H1 (cell line): ENCODE measurements around the gene SPATA31E1. TPM values are rescaled to one million over a fixed set of nuclear protein-coding genes. Genes with fewer than 3 reads are reported as not detected.
"Not testable (repeated sequence)": the region's sequence is repeated elsewhere in the genome, so short reads cannot be mapped to it uniquely, and the experiment has no call there.

Source experiments
- CTCF ChIA-PET: fragments of 300-600 bp; sonication (Branson Sonifier 250); formaldehyde crosslinking; loops from one replicate; lab custom pipeline; 2021; ENCODE audit not compliant: partially characterized antibody; lab: Charles Lee
- POLR2A ChIA-PET: fragments of 300-600 bp; sonication (Branson Sonifier 250); formaldehyde crosslinking; loops from one replicate; lab custom pipeline; 2021; ENCODE audit warnings: inconsistent platforms; ENCODE audit not compliant: partially characterized antibody; lab: Charles Lee
- DNase-seq, 2 experiments: peaks; one replicate each; pipeline versions ENCODE4 v3.0.0 to v3.0.0-alpha.2; 2010 to 2022; ENCODE audit warnings: low spot score in 2 of 2, low read depth in 1 of 2, mixed read lengths in 1 of 2
- FAIRE-seq: peaks from 2 replicates; lab custom pipeline; 2011; peaks lifted over from hg19 to GRCh38; lab: Jason Lieb, UNC
- H2AFZ ChIP-seq: 2 replicates; pipeline ENCODE4 v1.8.1; 2012; ENCODE audit warnings: low read length, inconsistent platforms
- H2AK5ac ChIP-seq: 2 replicates; pipeline ENCODE4 v1.6.1; 2013; ENCODE audit warnings: low read depth, low read length
- H2BK120ac ChIP-seq: replicated peaks from 2 replicates; pipeline ENCODE3; 2013; ENCODE audit warnings: low read depth, low read length, inconsistent platforms
- H2BK12ac ChIP-seq: 2 replicates; pipeline ENCODE4 v1.6.1; 2013; ENCODE audit warnings: low read depth, low read length
- H2BK15ac ChIP-seq: 2 replicates; pipeline ENCODE4 v1.6.1; 2013; ENCODE audit warnings: low read length
- H2BK20ac ChIP-seq: 2 replicates; pipeline ENCODE4 v1.6.1; 2013; ENCODE audit warnings: low read length
- H2BK5ac ChIP-seq: 2 replicates; pipeline ENCODE4 v1.6.1; 2013; ENCODE audit warnings: low read depth, low read length
- H3K14ac ChIP-seq: 2 replicates; pipeline ENCODE4 v1.6.1; 2013; ENCODE audit warnings: inconsistent platforms; ENCODE audit not compliant: insufficient read length
- H3K18ac ChIP-seq: 2 replicates; pipeline ENCODE4 v1.6.1; 2013; ENCODE audit warnings: low read length; ENCODE audit errors: extremely low read depth
- H3K23ac ChIP-seq: 2 replicates; pipeline ENCODE4 v1.6.1; 2013; ENCODE audit warnings: inconsistent platforms; ENCODE audit not compliant: insufficient read length
- H3K23me2 ChIP-seq: 2 replicates; pipeline ENCODE4 v1.6.1; 2013; ENCODE audit warnings: low read depth, low read length
- H3K27ac ChIP-seq: 2 replicates; pipeline ENCODE4 v1.6.1; 2011; ENCODE audit warnings: low read depth, low read length, inconsistent platforms
- H3K27me3 ChIP-seq, 4 experiments: replicated peaks in 1 of 4; 1 replicate in 1 of 4; 2 replicates in 3 of 4; pipeline versions ENCODE4 v1.6.1 to v1.8.1; 2011 to 2013; ENCODE audit warnings: low read length in 3 of 4, mild to moderate bottlenecking in 3 of 4, inconsistent platforms in 2 of 4, mixed read lengths in 2 of 4, moderate library complexity in 1 of 4; ENCODE audit not compliant: control insufficient read depth in 3 of 4, insufficient read depth in 3 of 4; ENCODE audit errors: extremely low read depth in 1 of 4
- H3K36me3 ChIP-seq, 4 experiments: 2 replicates each; pipeline versions ENCODE4 v1.6.1 to v1.8.1; 2011 to 2013; ENCODE audit warnings: mild to moderate bottlenecking in 4 of 4, low read length in 3 of 4, moderate library complexity in 2 of 4, control low read depth in 1 of 4, inconsistent platforms in 1 of 4; ENCODE audit not compliant: insufficient read depth in 4 of 4, control insufficient read depth in 2 of 4
- H3K4ac ChIP-seq: replicated peaks from 2 replicates; pipeline ENCODE3; 2013; ENCODE audit warnings: low read length, low read depth, mixed read lengths, inconsistent platforms; ENCODE audit not compliant: insufficient read length
- H3K4me1 ChIP-seq, 4 experiments: replicated peaks in 1 of 4; 1 replicate in 1 of 4; 2 replicates in 3 of 4; pipeline versions ENCODE4 v1.6.1 to v1.8.1; 2011 to 2013; ENCODE audit warnings: low read length in 3 of 4, inconsistent platforms in 2 of 4, mixed read lengths in 1 of 4; ENCODE audit not compliant: insufficient read depth in 4 of 4, control insufficient read depth in 3 of 4
- H3K4me2 ChIP-seq, 2 experiments: 2 replicates each; pipeline versions ENCODE4 v1.6.1 to v1.8.1; 2011 to 2013; ENCODE audit warnings: low read depth in 2 of 2, low read length in 2 of 2, control low read depth in 1 of 2, inconsistent platforms in 1 of 2, mild to moderate bottlenecking in 1 of 2; ENCODE audit not compliant: insufficient read depth in 1 of 2
- H3K4me3 ChIP-seq, 4 experiments: fragments of 200-600, 300-600 bp in 1 of 4; sonication (generic), shearing (Covaris generic), sonication (Bioruptor Twin) in 1 of 4; 2 replicates each; pipeline versions ENCODE4 v1.5.1 to v1.8.1; 2011 to 2016; ENCODE audit warnings: low read length in 4 of 4, low read depth in 3 of 4, control low read depth in 2 of 4, inconsistent platforms in 2 of 4, mild to moderate bottlenecking in 2 of 4, mixed read lengths in 1 of 4, moderate library complexity in 1 of 4; ENCODE audit not compliant: insufficient read depth in 2 of 4; ENCODE audit errors: extremely low read depth in 1 of 4
- H3K56ac ChIP-seq: replicated peaks from 2 replicates; pipeline ENCODE3; 2013; ENCODE audit warnings: low read depth, mild to moderate bottlenecking, mixed read lengths, low read length, inconsistent platforms; ENCODE audit not compliant: insufficient read length
- H3K79me1 ChIP-seq: 2 replicates; pipeline ENCODE4 v1.6.1; 2013; ENCODE audit warnings: low read depth, low read length, control low read depth
- H3K79me2 ChIP-seq, 2 experiments: 2 replicates each; pipeline versions ENCODE4 v1.6.1 to v1.8.1; 2012 to 2013; ENCODE audit warnings: low read length in 2 of 2, mild to moderate bottlenecking in 2 of 2, inconsistent platforms in 1 of 2; ENCODE audit not compliant: insufficient read depth in 2 of 2, control insufficient read depth in 1 of 2
- H3K9ac ChIP-seq, 4 experiments: replicated peaks in 1 of 4; 1 replicate in 1 of 4; 2 replicates in 3 of 4; pipeline versions ENCODE4 v1.6.1 to v1.8.1; 2011 to 2013; ENCODE audit warnings: low read depth in 3 of 4, low read length in 3 of 4, control low read depth in 2 of 4, mild to moderate bottlenecking in 2 of 4, moderate library complexity in 2 of 4, inconsistent platforms in 1 of 4; ENCODE audit errors: extremely low read depth in 1 of 4
- H3K9me3 ChIP-seq, 2 experiments: 2 replicates each; pipeline versions ENCODE4 v1.6.1 to v1.8.1; 2012 to 2013; ENCODE audit warnings: mild to moderate bottlenecking in 2 of 2, moderate library complexity in 2 of 2, control low read depth in 1 of 2, inconsistent platforms in 1 of 2, low read depth in 1 of 2, low read length in 1 of 2, mixed read lengths in 1 of 2; ENCODE audit not compliant: insufficient read depth in 2 of 2
- H4K20me1 ChIP-seq, 2 experiments: replicated peaks in 1 of 2; 2 replicates each; pipeline versions ENCODE3 to v1.8.1; 2011 to 2013; ENCODE audit warnings: inconsistent platforms in 2 of 2, low read length in 2 of 2, mild to moderate bottlenecking in 1 of 2; ENCODE audit not compliant: insufficient read depth in 2 of 2, control insufficient read depth in 1 of 2
- H4K5ac ChIP-seq: 2 replicates; pipeline ENCODE4 v1.6.1; 2013; ENCODE audit warnings: low read length, low read depth, mixed read lengths, inconsistent platforms; ENCODE audit not compliant: insufficient read length
- H4K8ac ChIP-seq: 2 replicates; pipeline ENCODE4 v1.8.0; 2013; ENCODE audit warnings: mild to moderate bottlenecking, moderate library complexity, low read length, inconsistent platforms; ENCODE audit not compliant: insufficient read depth; ENCODE audit errors: extremely low read depth
- H4K91ac ChIP-seq: replicated peaks from 2 replicates; pipeline ENCODE3; 2013; ENCODE audit warnings: low read length, mixed read lengths, inconsistent platforms; ENCODE audit not compliant: insufficient read length
- WGBS, 2 experiments: shearing (Covaris generic) in 1 of 2; methylation state at CpG; one replicate each; pipeline versions ENCODE4 v1.1.6 to v1.1.7; 2013 to 2015; ENCODE audit warnings: low lambda C conversion rate in 2 of 2, mixed read lengths in 2 of 2, inconsistent platforms in 1 of 2, low coverage in 1 of 2, missing lambda C conversion rate in 1 of 2; ENCODE audit not compliant: insufficient replicate concordance in 2 of 2, insufficient coverage in 1 of 2, insufficient read length in 1 of 2; ENCODE audit errors: extremely low coverage in 1 of 2, missing lambda C conversion rate in 1 of 2; 5-methylcytosine and 5-hydroxymethylcytosine counted together
- polyA plus RNA-seq, 7 experiments: library from polyadenylated mRNA; depleted of rRNA in 3 of 7; stranded (reverse) in 5 of 7; unstranded in 2 of 7; fragments of >200 nt in 5 of 7; fragments of 200-250 nt in 2 of 7; gene quantifications; 1 replicate in 5 of 7; 2 replicates in 1 of 7; 4 replicates in 1 of 7; pipeline versions ENCODE4 v1.2.1 to v1.2.3, GENCODE V29; 2011 to 2013; ENCODE audit warnings: missing spikeins in 2 of 7, mixed read lengths in 2 of 7
- total RNA-seq: library from RNA; stranded (reverse); fragmentation: NEBNext Ultra II Directional; extraction: Animal tissue kit (Norgen Biotek cat#: 25700); gene quantifications from 2 replicates; pipeline ENCODE4 v1.2.1, GENCODE V29; 2021

SPATA31E1 gene
- total and polyA plus RNA-seq, 2 of the 8 experiments (the other 6 are each of a cell fraction or from before 2014, with no cell fraction given): 0.05 to 0.09 TPM

DNA sequence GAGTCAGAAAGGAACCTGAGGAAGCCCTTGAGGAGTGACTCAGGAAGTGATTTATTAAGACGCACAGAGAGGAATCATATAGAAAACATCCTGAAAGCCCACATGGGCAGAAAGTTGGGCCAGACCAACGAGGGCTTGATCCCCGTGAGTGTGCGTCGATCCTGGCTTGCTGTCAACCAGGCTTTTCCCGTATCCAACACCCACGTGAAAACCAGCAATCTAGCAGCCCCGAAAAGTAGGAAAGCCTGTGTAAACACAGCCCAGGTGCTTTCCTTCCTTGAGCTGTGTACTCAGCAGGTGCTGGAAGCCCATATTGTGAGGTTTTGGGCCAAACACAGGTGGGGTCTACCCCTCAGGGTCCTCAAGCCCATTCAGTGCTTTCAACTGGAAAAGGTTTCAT, 38.9 kb downstream of the SPATA31E1 start:
- H3K9me3 ChIP-seq, H2BK5ac ChIP-seq, FAIRE-seq, H3K14ac ChIP-seq, H3K4me3 ChIP-seq, H2BK12ac ChIP-seq, H3K23ac ChIP-seq, H3K56ac ChIP-seq, POLR2A ChIA-PET, H2BK20ac ChIP-seq, H3K27me3 ChIP-seq, H4K20me1 ChIP-seq, H3K4ac ChIP-seq, H3K79me2 ChIP-seq, H3K18ac ChIP-seq, H3K4me2 ChIP-seq, H4K5ac ChIP-seq, H2BK15ac ChIP-seq, H3K27ac ChIP-seq, CTCF ChIA-PET, H2AK5ac ChIP-seq, H3K36me3 ChIP-seq, H3K79me1 ChIP-seq, H3K23me2 ChIP-seq, H4K91ac ChIP-seq, H3K4me1 ChIP-seq, H3K9ac ChIP-seq, DNase-seq, H4K8ac ChIP-seq, H2BK120ac ChIP-seq, H2AFZ ChIP-seq: not testable (repeated sequence)
- WGBS, 2 experiments: 92% methylated on average over 8 of the region's 8 CpGs; no CpG with 5 or more reads in 1 of the 2 experiments

GRCh38 chr9:87923012-87923411, 40.3 kb downstream of the SPATA31E1 start:
- 94% methylated on average over 6 of the region's 10 CpGs; no CpG with 5 or more reads in 1 of the 2 experiments for WGBS, 2 experiments

More at GRCh38 chr9:87923012-87923411, 40.3 kb downstream of the SPATA31E1 start:
- H2BK12ac ChIP-seq, H4K20me1 ChIP-seq, CTCF ChIA-PET, H3K14ac ChIP-seq, H4K5ac ChIP-seq, H2AK5ac ChIP-seq, H3K36me3 ChIP-seq, H3K18ac ChIP-seq, H3K79me2 ChIP-seq, H3K4ac ChIP-seq, H2BK5ac ChIP-seq, H4K91ac ChIP-seq, H2BK15ac ChIP-seq, H3K23ac ChIP-seq, H3K4me2 ChIP-seq, POLR2A ChIA-PET, H3K4me1 ChIP-seq, FAIRE-seq, H3K23me2 ChIP-seq, H3K9me3 ChIP-seq, H2AFZ ChIP-seq, H3K9ac ChIP-seq, H3K56ac ChIP-seq, H4K8ac ChIP-seq, H3K79me1 ChIP-seq, H2BK20ac ChIP-seq, H2BK120ac ChIP-seq, H3K27me3 ChIP-seq, H3K4me3 ChIP-seq, H3K27ac ChIP-seq, DNase-seq: not testable (repeated sequence)
